GM13977 (cell line): Measurements from ENCODE around the gene RELN.

ENCODE experiments used
- DNase-seq: peaks from one replicate; pipeline ENCODE4 v3.0.0; 2012; ENCODE audit warnings: low spot score
- in situ Hi-C: fragments of 300-500 bp; cut with MboI; formaldehyde crosslinking; loops from one replicate; pipeline ENCODE4 v1.12.0; 2022; ENCODE audit warnings: low sequenced_read_pairs, low pct_unique_long_range_greater_than_20kb, mixed read lengths, inconsistent platforms; ENCODE audit not compliant: unreplicated experiment
- TF ChIP-seq, protein P1 (sequence below): IDR thresholded peaks from 2 replicates; pipeline ENCODE4 v1.5.1; 2012; ENCODE audit warnings: mild to moderate bottlenecking, control low read depth; ENCODE audit not compliant: insufficient read depth; ENCODE audit errors: extremely low read depth, missing control alignments

Gene RELN

DNA sequence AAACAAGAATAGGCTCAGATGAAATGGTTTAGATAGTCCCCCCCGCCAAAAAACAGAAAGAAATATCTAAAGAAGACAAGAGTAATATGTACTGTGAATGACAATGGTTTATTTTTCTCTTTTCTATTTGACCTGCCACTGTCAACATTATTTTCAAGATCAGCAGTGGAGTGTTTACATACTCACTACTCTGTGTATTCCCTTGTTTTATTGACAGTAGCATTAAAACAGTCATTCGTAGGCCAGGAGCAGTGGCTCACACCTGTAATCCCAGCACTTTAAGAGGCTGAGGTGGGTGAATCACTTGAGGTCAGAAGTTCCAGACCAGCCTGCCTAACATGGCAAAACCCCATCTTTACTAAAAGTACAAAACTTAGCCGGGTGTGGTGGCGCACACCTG lies 298.2 kb downstream of the RELN start:
- no peak for DNase-seq
- TF ChIP-seq, protein P1, sequence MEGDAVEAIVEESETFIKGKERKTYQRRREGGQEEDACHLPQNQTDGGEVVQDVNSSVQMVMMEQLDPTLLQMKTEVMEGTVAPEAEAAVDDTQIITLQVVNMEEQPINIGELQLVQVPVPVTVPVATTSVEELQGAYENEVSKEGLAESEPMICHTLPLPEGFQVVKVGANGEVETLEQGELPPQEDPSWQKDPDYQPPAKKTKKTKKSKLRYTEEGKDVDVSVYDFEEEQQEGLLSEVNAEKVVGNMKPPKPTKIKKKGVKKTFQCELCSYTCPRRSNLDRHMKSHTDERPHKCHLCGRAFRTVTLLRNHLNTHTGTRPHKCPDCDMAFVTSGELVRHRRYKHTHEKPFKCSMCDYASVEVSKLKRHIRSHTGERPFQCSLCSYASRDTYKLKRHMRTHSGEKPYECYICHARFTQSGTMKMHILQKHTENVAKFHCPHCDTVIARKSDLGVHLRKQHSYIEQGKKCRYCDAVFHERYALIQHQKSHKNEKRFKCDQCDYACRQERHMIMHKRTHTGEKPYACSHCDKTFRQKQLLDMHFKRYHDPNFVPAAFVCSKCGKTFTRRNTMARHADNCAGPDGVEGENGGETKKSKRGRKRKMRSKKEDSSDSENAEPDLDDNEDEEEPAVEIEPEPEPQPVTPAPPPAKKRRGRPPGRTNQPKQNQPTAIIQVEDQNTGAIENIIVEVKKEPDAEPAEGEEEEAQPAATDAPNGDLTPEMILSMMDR: no peak
- in situ Hi-C loops: no loop called here

DNA sequence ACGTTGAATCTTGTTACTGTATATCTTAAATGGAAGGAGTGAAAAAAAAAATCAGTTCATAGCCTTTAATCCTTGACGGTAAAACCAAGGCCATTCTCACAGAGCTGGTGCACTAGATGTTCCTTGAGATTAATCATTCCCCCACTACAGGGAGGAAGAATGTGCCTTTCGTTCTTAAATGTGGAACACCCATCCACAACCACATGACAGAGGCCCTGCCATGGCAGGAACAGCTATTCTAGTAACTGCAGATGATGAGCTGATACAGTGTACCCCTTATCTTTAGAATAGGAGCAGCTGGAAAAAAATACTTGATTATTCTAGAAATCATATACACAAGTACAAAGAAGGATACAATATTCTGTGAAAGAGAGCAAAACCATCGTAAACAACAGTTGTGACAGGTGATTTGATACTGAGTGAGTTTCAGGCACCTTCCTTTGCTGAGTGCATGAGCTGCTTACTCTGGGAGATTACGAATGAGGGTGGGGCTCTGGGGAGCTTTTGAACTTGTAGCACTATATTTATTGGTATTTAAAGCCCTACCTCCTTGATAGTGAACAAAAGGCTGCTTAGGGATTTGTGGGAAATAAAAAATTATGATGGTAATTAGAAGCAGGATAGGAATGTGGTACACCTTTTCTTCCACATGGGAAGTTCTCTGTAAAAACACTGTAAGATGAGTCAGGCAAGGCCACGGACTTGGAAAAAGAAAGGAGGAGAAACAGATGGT lies 299.1 kb downstream of the RELN start:
- in situ Hi-C loops: no loop called here
- no peak for DNase-seq
- TF ChIP-seq, protein P1: no peak

DNA sequence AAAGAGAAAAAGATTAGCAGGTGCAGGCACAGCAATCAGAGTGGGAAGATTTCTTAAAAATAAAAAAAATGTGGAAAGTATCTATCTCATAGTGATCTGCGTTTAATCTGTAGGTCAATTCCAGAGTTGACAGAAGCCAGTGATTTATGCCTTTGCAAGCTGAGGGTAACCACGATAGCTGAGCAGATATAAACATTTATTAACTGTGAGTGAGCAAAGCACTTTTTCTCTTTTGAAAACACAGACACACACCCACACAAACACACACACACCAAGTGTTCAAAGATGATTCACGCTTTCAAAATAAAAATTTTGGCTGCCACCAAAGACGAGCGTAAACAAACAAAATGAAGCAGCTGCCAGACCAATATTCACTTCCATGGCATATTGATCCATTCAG lies 300.2 kb downstream of the RELN start:
- in situ Hi-C loops: no loop called here
- TF ChIP-seq, protein P1: no peak
- no peak for DNase-seq

DNA sequence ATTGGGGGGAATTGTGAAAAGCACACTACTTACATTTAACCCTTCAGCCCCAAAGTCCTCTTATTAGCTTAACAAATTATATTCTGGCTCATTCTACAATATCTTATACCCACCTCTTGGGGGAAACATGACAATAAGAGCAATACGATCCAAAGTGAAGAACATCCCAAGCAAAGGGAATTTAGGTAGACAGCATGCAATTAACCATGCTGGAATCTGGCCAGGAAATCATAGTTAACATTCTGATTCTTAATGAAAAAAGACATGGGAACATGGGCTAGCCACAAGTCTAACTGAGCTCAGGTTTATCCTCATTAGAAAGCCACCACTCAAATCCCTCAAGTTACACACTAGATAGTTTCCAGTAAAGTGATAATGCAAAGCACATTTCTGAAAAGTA lies 301.5 kb downstream of the RELN start:
- no peak for DNase-seq
- in situ Hi-C loops: no loop called here
- TF ChIP-seq, protein P1: no peak

DNA sequence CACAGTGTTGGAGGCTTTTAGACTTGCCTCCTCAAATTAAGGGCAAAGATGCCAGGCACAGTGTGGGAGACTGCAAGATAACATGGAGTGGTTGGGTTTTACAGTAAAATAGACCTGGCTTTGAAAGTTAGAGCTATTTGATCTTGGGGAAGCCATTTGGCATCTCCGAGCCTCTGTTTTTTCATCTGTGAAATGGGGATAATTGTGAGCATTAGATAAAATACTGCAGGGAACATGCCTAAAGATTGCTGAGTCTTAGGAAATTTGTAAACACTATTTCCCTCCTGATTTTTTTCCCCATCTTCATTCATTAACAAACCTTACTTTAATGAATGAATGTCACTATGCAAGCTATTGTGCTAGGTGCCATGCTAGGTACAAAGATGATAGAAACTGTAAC lies 302.2 kb downstream of the RELN start:
- no peak for DNase-seq

DNA sequence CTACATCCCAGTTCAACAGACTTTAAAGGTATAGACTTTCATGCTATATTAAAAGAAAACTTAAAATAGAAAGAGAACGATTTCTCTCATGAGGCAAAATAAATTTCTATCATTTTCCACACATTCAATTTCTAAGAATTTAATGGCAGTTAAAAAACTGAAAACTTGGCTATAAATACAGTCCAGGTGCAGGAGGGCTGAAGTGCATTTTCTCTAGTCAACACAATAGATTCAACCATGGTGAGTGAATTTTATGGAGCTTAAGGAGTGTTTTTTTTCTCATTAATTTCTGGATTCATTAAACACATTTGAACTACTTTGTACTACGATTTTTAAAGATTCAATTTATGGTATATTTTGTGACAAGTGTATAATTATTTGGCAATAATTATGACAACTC lies 302.7 kb downstream of the RELN start:
- TF ChIP-seq, protein P1: no peak
- in situ Hi-C loops: no loop called here
- DNase-seq: no peak

More for the DNA sequence above, 302.2 kb downstream of the RELN start:
- TF ChIP-seq, protein P1: no peak
- in situ Hi-C loops: no loop called here

DNA sequence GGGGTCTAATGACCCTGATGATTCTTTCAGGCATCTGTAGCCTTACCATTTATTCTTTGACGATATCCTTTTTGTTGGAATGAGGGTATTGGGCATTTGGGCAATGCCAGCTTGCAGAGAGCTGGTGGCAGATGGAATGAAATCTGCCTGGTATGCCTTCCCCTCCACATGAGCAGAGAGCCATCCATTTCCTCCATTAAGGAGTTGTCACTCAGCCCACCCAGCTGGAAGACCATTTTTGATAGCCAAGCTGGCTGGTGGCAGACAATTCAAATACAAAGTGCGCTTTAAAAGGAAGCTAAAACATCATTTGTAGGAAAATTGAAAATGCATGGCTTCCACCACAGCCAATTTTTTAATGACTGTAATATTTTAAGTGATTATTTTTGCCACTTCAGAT lies 303.4 kb downstream of the RELN start:
- in situ Hi-C loops: no loop called here
- TF ChIP-seq, protein P1: no peak
- no peak for DNase-seq
